Parathyroid adenoma (tissue), 2 donors: ENCODE data around the gene DCTD.

Experiments
- H2AFZ ChIP-seq: fragments of 300-600 bp; sonication (generic); one replicate; pipeline ENCODE4 v1.7.0; 2017; ENCODE audit warnings: antibody characterized with exemption, mild to moderate bottlenecking
- H3K27ac ChIP-seq: fragments of 300-600 bp; sonication (generic); one replicate; pipeline ENCODE4 v1.7.0; 2017
- H3K27me3 ChIP-seq: fragments of 300-600 bp; sonication (generic); one replicate; pipeline ENCODE4 v1.7.0; 2017; ENCODE audit warnings: low read length; ENCODE audit not compliant: control insufficient read depth, insufficient read depth
- H3K36me3 ChIP-seq: fragments of 300-600 bp; sonication (generic); one replicate; pipeline ENCODE4 v1.7.0; 2017; ENCODE audit warnings: low read length; ENCODE audit not compliant: control insufficient read depth, insufficient read depth
- H3K4me1 ChIP-seq: fragments of 300-600 bp; sonication (generic); one replicate; pipeline ENCODE4 v1.7.0; 2017; ENCODE audit warnings: control low read depth
- H3K4me2 ChIP-seq: fragments of 300-600 bp; sonication (generic); one replicate; pipeline ENCODE4 v1.7.0; 2017; ENCODE audit warnings: low read length
- H3K4me3 ChIP-seq: fragments of 300-600 bp; sonication (generic); one replicate; pipeline ENCODE4 v1.7.0; 2017; ENCODE audit warnings: low read depth, low read length
- H3K79me2 ChIP-seq: fragments of 300-600 bp; sonication (generic); one replicate; pipeline ENCODE4 v1.7.0; 2017; ENCODE audit warnings: control low read depth
- H3K9ac ChIP-seq: fragments of 300-600 bp; sonication (generic); one replicate; pipeline ENCODE4 v1.7.0; 2017; ENCODE audit warnings: mild to moderate bottlenecking
- H3K9me3 ChIP-seq: fragments of 300-600 bp; sonication (generic); one replicate; pipeline ENCODE4 v1.7.0; 2017; ENCODE audit warnings: low read length; ENCODE audit not compliant: control insufficient read depth
- TF ChIP-seq, protein P1 (sequence below): fragments of 300-600 bp; sonication (generic); IDR thresholded peaks from one replicate; pipeline ENCODE4 v1.7.0; 2017; ENCODE audit warnings: antibody characterized with exemption, mild to moderate bottlenecking
- donor health status: primary hyperparathyroidism.

Gene DCTD

DNA sequence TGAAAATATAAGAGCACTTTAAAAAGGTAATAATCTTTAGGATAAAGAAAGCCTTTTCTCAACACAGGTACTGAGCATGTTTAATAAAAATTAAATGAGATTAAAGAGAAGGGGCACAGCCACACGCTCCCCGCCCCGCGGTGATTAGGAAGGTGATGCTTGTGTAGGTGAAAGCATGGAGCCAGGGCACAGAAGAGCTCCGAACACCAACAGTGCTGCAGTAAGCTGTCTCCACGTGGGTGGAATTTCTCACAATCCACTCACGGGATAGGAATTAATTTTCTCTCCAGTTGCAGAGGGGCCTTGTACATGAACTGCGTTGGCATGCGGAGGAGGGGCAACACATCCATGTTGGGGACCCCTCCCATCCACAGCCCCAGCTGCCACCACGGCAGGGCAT lies 27.0 kb downstream of the DCTD start:
- no peak overlapping the region for H2AFZ ChIP-seq
- H3K36me3 ChIP-seq: no peaks in the 10 kb centered on the region
- no peak overlapping the region for H3K4me3 ChIP-seq
- H3K9ac ChIP-seq: no peak overlapping the region
- no peak overlapping the region for H3K27ac ChIP-seq
- no peak overlapping the region for H3K4me2 ChIP-seq
- no peaks in the 10 kb centered on the region for H3K27me3 ChIP-seq
- no peaks in the 10 kb centered on the region for H3K4me1 ChIP-seq
- H3K9me3 ChIP-seq: no peaks in the 10 kb centered on the region
- no peaks in the 10 kb centered on the region for H3K79me2 ChIP-seq
- TF ChIP-seq, protein P1, sequence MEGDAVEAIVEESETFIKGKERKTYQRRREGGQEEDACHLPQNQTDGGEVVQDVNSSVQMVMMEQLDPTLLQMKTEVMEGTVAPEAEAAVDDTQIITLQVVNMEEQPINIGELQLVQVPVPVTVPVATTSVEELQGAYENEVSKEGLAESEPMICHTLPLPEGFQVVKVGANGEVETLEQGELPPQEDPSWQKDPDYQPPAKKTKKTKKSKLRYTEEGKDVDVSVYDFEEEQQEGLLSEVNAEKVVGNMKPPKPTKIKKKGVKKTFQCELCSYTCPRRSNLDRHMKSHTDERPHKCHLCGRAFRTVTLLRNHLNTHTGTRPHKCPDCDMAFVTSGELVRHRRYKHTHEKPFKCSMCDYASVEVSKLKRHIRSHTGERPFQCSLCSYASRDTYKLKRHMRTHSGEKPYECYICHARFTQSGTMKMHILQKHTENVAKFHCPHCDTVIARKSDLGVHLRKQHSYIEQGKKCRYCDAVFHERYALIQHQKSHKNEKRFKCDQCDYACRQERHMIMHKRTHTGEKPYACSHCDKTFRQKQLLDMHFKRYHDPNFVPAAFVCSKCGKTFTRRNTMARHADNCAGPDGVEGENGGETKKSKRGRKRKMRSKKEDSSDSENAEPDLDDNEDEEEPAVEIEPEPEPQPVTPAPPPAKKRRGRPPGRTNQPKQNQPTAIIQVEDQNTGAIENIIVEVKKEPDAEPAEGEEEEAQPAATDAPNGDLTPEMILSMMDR: no peak

DNA sequence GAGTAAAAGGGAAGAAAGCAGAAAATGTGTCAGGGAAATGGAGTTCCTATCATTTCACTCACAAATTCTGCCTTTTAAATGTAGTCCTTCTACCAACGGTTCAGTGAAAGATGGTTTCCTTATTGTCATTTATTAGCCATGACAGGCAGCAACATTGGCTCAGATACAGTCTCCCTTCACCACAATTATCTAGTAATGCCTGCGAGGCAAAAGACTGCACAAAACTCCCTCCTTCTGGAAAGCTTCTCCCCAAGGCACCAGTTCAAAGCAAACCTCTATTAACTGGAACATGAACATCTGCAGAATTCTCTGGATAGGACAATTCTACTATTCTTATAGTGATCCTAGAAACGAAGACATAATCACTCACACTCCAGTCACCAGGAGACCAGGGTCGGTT lies 28.3 kb downstream of the DCTD start:
- H3K4me1 ChIP-seq: no peaks in the 10 kb centered on the region
- no peak overlapping the region for H2AFZ ChIP-seq
- H3K9me3 ChIP-seq: no peaks in the 10 kb centered on the region
- H3K9ac ChIP-seq: no peak overlapping the region
- no peaks in the 10 kb centered on the region for H3K36me3 ChIP-seq
- H3K27ac ChIP-seq: no peak overlapping the region
- no peaks in the 10 kb centered on the region for H3K79me2 ChIP-seq
- TF ChIP-seq, protein P1: no peak
- no peak overlapping the region for H3K4me2 ChIP-seq
- H3K27me3 ChIP-seq: no peaks in the 10 kb centered on the region
- H3K4me3 ChIP-seq: no peak overlapping the region

DNA sequence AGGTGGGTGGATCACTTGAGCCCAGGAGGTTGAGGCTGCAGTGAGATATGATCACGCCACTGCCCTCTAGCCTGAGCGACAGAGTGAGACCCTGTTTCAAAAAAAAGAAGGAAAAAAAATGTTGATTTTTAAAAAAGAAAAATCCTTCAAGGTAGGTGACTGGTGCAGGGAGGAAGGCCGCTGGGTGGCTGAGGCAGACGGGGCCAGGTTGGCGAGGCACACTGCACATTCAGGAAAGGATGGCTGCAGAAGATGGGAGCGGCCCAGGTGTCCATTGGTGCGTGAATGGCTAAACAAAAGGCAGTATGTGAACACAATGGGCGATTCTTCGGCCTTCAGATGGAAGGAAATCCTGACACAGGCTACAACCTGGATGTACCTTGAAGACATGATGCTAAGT lies 30.4 kb downstream of the DCTD start:
- no peak overlapping the region for H2AFZ ChIP-seq
- no peaks in the 10 kb centered on the region for H3K36me3 ChIP-seq
- H3K4me3 ChIP-seq: no peak overlapping the region
- TF ChIP-seq, protein P1: no peak
- no peaks in the 10 kb centered on the region for H3K27me3 ChIP-seq
- H3K27ac ChIP-seq: no peak overlapping the region
- H3K4me1 ChIP-seq: no peaks in the 10 kb centered on the region
- no peaks in the 10 kb centered on the region for H3K9me3 ChIP-seq
- no peak overlapping the region for H3K9ac ChIP-seq
- H3K79me2 ChIP-seq: no peaks in the 10 kb centered on the region
- H3K4me2 ChIP-seq: no peak overlapping the region

DNA sequence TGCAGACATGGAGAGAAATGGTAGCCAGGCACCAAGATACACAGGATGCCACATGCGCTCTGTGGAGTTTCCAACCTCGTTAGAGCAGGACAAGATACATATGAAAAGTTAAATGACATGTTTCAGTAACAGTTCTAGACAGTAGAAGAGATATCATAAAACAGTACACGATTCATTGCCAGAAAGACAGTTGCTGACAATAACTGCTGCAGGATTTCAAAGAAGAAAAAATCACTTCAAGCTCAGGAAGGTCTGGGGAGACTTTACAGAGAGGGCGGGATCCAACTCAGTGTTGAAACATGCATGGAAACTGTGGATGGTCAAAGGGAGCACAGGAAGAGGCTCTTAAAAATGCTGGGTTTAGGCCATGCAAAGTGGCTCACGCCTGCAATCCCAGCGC lies 31.0 kb downstream of the DCTD start:
- Histone ChIP-seq H3K9me3 (no peaks in the 10 kb centered on the region), H3K27me3 (no peaks in the 10 kb centered on the region), H3K27ac (no peak overlapping the region), H3K4me3 (no peak overlapping the region), H2AFZ (no peak overlapping the region), H3K36me3 (no peaks in the 10 kb centered on the region), H3K79me2 (no peaks in the 10 kb centered on the region), H3K9ac (no peak overlapping the region), H3K4me2 (no peak overlapping the region), H3K4me1 (no peaks in the 10 kb centered on the region)
- TF ChIP-seq, protein P1: no peak

DNA sequence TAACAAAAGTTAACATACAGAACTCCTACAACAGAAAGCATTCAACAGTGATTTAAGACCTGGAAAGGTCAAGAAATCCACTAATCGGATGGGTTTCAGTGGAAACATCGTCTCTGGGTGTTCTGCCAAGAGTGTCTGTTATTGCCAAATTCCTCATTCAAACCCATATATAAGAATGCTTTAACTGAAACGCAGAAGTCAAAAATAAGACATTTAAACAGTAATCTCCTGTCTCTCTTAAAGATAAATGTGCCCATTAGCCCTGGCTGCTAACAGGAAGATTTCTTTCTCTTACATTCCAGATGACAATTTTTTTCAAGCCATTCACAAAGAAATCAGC lies 31.5 kb downstream of the DCTD start:
- no peaks in the 10 kb centered on the region for H3K36me3 ChIP-seq
- no peak overlapping the region for H3K4me2 ChIP-seq
- H3K9me3 ChIP-seq: no peaks in the 10 kb centered on the region

More for the DNA sequence above, 31.5 kb downstream of the DCTD start:
- H3K9ac ChIP-seq: no peak overlapping the region
- no peak overlapping the region for H2AFZ ChIP-seq
- TF ChIP-seq, protein P1: no peak
- H3K4me3 ChIP-seq: no peak overlapping the region
- no peaks in the 10 kb centered on the region for H3K4me1 ChIP-seq
- no peaks in the 10 kb centered on the region for H3K79me2 ChIP-seq
- H3K27ac ChIP-seq: no peak overlapping the region
- no peaks in the 10 kb centered on the region for H3K27me3 ChIP-seq
